Hematopoietic multipotent progenitor cell (in vitro differentiated cells): Measurements from ENCODE around the gene MPO. TPM values are rescaled to one million over a fixed set of nuclear protein-coding genes. Genes with fewer than 3 reads are reported as not detected.

Source experiments
- DNase-seq, 3 donors: peaks; one replicate each; pipeline ENCODE4 v3.0.0-alpha.2; 2011 to 2015; ENCODE audit warnings: low read depth in 2 of 3, low spot score in 2 of 3
- total RNA-seq: library from RNA; depleted of rRNA; stranded (reverse); fragments of >200 nt; gene quantifications from one replicate; pipeline ENCODE4 v1.2.3, GENCODE V29; 2012

The MPO gene
- total RNA-seq, 1 donor: 371 TPM

GRCh38 chr17:58307468-58308172, 26.9 kb upstream of the MPO start:
- DNase-seq: no peak

- DNase-seq: no peak
Observed at GRCh38 chr17:58306131-58306951, 25.6 kb upstream of the MPO start.

DNA sequence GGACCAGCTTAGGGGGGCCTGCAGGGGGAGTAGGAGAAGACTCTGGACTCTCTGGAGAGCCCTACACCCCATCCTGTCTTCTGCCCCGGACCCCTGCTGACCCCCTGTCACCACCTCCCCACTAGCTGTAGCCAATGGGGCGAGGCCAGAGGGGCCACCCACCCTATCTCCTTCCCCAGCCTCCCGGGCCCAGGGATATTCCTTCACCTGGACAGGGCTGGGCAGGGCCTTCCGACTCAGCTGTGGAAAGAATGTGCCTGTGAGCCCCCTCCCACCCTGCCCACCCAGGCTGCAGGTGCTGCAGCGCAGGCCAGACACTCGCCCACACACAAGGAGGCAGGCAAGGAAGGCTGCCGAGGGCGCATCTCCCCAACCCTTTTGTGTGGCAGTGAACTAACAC, 24.9 kb upstream of the MPO start:
- DNase-seq: no peak

DNA sequence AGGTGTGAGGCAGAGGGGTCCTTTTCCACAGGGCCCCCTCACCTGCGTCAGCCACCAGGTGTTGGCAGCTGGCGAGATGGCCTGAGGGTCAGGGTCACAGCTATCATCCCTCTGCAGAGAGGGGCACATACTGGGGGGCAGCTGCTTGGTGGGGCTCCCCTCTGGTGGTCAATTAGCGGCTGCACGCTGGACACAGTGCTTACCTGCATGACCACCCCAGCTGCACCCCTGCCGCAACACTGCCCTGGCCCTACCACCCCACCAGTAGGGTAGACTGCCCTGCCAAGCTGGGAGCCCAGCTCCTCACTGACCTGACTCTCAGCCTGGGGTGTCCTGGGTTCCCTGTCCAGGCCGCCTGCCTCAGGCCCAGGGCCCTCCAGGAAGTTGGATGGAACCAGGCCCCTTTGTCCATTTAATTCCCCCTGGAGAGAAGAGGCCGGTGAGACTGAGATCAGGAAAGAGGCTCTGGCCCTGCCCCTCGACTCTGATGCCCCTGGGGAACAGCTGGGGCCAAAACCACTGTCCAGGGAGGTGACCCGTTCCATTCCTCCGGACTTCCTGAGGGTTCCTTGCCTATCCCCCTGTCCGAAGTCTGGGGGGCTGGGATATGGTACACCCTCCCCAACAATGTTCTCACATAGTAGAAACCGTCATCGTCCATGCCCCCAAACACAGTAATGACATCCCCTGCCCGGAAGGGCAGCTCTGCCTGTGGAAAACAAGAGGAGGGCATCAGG, 24.2 kb upstream of the MPO start:
- DNase-seq: no peak

- DNase-seq: peak; percentile 29 to 72 (median 57)
Observed at GRCh38 chr17:58303971-58304749, 23.4 kb upstream of the MPO start.

GRCh38 chr17:58302919-58303585, 22.3 kb upstream of the MPO start:
- DNase-seq: no peak

DNA sequence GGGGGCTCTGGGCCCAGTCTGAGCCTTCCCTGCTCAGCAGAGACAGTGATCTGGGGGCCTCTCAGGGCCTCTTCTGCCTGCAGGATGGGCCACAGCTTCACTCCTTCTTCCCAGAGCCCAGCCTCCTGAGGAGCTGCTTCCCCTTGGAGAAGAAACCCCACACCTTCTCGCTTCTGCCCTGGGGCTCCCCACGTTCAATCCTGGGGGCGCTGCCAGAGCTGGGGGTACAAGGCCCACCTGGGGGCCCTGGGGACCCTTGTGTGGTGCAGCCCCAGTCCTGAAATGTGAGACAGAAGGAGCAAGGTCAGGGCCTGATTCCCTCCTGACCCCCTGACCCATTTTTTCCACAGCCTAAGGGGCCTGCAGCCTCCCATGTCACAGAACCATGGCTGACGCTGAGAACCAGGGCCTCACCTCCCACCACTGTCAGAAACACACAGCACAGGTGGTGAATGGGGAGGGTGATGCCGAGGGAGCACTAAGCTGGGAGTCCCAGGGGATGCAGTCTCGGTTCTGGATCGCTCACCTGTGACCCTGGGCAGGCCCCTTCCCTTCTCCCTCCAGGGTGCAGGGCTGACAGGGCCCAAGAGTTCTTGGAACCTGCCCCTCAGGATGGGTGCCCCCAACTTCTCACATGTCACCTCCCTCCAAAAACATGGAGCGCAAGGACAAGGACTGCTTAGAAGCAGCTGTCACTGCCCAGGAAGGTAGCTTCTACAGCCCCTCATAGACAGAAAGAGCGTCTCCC, 21.6 kb upstream of the MPO start:
- DNase-seq: no peak

DNA sequence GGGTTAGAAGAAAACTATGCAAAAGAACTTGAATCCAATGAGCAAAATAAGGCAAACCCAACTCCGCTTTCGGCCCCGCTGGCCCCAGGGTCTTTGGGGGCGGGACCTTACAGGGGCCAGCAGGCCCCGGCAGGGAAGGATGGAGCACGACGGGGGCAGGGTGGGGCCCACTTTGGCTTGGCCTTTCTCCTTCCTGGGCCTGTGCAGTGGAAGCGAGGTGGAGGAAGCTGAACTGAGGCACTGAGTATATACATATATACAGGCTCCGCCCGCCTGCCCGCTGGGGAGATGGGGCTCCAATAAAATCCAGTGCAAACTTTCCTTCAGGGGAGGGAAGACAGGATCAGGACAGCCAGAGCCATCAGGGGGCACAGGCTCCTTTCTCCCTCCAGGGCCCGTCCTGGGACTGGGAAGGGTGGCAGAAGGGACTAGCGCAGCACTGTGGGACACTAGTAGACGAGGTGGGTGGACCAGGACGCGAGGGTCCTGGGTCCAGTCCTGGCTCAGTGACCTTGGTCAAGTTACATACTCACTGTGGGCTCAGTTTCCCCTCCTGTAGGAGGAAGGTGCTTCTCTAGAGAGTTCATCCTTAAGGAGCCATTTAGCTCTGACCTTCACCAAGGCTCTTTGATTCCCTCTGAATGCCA, 20.9 kb upstream of the MPO start:
- no peak for DNase-seq

DNA sequence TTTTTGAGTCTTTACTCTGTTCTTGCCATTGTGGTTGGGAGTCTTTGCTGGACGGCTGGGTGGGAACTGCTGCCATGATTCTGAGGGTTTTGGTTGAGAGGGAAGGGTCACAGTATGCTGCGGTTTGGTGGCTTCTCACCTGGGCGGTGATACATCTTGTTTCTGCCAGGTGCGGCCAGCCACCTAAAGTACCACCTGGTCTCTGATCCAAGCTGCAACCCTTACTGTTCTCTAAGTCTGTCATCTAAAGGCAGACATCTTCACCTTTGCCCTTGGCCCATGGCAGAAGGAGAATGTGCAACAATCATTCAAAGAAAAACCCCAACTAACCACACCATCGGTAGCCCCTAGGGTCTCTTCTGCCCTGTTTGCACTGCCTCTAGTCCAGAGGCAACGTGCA, 19.6 kb upstream of the MPO start:
- no peak for DNase-seq

- DNase-seq: no peak
Observed at GRCh38 chr17:58294034-58294433, 13.3 kb upstream of the MPO start.

- DNase-seq: no peak
Observed at GRCh38 chr17:58291246-58291645, 10.5 kb upstream of the MPO start.

DNA sequence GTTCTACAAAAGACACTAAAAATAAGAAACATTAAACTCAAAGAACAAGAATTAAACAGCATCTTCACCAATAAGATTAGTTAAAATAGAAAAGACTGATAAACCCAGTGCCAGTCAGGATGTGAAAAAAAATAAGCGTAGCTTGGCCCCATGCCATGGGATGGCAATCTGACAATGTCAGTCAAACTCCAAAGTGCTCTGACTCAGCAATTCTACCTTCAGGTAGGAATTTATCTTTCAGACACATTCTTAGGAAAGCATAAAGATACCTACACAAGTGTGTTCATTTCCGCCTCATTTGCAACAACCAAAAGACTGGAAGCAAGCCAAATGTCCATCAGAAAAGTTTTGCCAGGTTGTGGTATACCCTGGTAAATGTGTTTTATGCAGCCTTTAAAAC, 9.1 kb upstream of the MPO start:
- no peak for DNase-seq

DNA sequence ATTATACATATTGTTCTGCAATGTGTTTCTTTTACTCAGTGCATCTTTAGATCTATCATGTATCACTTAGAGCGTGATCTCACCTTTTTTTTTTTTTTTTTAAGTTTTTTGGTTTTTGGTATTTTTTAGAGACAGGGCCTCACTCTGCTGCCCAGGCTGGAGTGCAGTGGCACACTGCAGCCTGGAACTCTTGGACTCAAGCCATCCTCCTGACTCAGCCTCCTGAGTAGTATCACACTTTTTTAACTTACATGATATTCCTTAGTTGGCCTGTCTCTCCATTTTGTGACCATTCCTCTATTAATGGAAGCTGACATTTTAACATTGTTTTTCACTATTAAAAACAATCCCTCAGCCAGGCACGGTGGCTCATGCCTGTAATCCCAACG, 4.7 kb upstream of the MPO start:
- no peak for DNase-seq

DNA sequence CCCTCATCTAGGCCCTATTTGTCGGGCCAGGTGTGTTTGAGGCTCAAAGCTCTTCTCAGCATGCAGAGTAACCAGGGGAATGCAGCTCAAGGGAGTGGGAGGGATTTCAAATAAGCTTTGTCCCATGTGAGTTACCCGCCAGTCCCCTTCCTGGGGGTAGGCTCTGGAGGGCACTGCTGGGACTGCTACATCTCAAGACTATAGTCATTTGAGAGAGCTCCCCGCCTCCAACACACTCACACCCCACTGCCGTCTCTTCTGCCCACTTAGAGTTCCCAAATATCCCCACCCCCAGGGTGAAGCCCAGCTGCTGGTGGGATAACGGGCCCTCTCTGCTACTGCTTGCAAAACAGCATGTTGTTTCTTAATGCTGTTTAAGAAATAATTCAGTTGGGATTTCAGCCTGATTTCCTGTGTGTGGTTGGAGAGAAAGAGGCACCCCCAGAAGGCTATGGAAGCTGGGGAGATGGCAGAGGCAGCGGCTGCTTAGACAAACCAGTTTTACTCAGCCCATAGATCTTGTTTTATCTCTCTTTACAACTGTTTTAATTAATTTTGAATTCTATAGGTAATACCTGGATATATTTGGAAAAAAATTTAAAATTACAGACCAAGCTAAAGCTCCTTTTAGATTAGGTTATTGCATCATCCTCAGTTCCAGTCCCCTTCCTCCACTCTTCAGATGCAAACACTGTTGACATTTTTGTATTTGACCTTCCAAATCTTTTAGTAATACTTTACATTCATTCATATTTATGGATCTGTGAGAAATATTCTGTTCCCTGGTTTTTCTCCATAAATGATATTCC, 4.1 kb upstream of the MPO start:
- no peak for DNase-seq

- DNase-seq: no peak
Observed at GRCh38 chr17:58283674-58284612, 3.2 kb upstream of the MPO start.

GRCh38 chr17:58282442-58282841, 1.7 kb upstream of the MPO start:
- DNase-seq: no peak

GRCh38 chr17:58281511-58282011, 826 bp upstream of the MPO start:
- DNase-seq: peak in 2 of 3 donors; percentile 50 to 90
